Transverse colon (tissue), 4 donors: Measurements from ENCODE around the gene RPUSD2.

Experiments
- POLR2AphosphoS5 ChIP-seq, 3 donors: sonication (generic); formaldehyde crosslinking; IDR thresholded peaks; one replicate each; pipeline ENCODE4 v1.6.1; 2016; ENCODE audit warnings: antibody characterized with exemption in 3 of 3
- TF ChIP-seq, protein P1 (sequence below), 5 experiments: fragments of 200-600 bp in 3 of 5; fragments of 450-650 bp in 2 of 5; sonication (generic) in 3 of 5; IDR thresholded peaks; 1 replicate in 2 of 5; 2 replicates in 3 of 5; pipeline ENCODE4 v1.5.1; 2016 to 2017; ENCODE audit warnings: antibody characterized with exemption in 5 of 5, inconsistent platforms in 3 of 5, mild to moderate bottlenecking in 2 of 5, moderate library complexity in 1 of 5

DNA sequence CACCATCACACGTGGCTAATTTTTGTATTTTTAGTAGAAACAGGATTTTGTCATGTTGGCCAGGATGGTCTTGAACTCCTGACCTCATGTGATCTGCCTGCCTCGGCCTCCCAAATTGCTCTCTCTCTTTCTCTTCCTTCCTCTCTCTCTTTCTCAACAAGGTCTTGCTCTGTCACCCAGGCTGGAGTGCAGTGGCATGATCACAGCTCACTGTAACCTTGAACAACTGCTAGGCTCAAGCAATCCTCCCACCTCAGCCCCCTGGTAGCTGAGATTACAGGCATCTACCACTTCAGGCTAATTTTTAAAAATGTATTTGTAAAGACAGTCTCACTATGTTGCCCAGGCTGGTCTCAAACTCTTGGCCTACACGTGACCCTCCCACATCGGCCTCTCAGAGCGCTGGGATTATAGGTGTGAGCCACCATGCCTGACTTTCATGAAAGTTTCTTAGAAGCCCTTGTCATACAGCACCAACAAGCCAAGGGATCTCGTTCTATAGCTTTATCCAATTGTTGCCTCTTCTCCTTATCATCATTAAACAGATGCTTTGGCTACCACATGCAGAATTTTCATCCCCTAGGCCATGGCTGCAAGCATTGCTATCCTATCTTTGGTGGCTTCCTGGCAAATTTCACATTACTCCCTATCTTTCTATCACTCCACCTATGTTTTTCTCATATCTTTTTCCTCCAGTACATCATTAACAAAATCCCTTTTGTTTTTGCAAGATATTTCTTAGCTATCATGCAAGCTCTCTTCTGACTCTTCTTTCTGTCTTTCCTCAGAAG lies 10.0 kb upstream of the RPUSD2 start:
- TF ChIP-seq, protein P1, sequence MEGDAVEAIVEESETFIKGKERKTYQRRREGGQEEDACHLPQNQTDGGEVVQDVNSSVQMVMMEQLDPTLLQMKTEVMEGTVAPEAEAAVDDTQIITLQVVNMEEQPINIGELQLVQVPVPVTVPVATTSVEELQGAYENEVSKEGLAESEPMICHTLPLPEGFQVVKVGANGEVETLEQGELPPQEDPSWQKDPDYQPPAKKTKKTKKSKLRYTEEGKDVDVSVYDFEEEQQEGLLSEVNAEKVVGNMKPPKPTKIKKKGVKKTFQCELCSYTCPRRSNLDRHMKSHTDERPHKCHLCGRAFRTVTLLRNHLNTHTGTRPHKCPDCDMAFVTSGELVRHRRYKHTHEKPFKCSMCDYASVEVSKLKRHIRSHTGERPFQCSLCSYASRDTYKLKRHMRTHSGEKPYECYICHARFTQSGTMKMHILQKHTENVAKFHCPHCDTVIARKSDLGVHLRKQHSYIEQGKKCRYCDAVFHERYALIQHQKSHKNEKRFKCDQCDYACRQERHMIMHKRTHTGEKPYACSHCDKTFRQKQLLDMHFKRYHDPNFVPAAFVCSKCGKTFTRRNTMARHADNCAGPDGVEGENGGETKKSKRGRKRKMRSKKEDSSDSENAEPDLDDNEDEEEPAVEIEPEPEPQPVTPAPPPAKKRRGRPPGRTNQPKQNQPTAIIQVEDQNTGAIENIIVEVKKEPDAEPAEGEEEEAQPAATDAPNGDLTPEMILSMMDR (IDR thresholded peaks at IDR 0.05): no peak
- TF ChIP-seq POLR2AphosphoS5 (IDR thresholded peaks at IDR 0.05): no peak
